Measurements from ENCODE around the gene KRT77.

DNA sequence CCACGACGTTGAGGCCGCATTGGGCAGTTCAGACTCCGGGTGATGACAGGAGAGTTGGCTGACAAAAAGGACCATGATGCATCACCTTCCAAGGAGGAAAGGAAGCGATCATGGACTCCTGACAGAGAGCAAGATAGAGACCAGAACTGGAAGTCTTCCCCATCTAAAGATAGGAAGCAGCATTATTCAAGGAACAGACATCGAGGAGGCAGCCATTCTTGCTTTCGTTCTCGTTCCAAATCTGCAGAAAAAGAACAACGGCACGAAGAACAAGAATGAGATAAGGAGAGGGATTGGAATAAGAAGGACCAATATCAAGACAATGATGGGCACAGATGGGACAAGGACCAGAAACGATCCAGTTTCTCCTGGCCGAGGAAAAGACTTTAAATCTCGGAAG lies 27.1 kb upstream of the KRT77 start:
- TF ChIP-seq, protein P1, sequence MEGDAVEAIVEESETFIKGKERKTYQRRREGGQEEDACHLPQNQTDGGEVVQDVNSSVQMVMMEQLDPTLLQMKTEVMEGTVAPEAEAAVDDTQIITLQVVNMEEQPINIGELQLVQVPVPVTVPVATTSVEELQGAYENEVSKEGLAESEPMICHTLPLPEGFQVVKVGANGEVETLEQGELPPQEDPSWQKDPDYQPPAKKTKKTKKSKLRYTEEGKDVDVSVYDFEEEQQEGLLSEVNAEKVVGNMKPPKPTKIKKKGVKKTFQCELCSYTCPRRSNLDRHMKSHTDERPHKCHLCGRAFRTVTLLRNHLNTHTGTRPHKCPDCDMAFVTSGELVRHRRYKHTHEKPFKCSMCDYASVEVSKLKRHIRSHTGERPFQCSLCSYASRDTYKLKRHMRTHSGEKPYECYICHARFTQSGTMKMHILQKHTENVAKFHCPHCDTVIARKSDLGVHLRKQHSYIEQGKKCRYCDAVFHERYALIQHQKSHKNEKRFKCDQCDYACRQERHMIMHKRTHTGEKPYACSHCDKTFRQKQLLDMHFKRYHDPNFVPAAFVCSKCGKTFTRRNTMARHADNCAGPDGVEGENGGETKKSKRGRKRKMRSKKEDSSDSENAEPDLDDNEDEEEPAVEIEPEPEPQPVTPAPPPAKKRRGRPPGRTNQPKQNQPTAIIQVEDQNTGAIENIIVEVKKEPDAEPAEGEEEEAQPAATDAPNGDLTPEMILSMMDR (conservative IDR thresholded peaks at IDR 0.05), result no peak
- TF ChIP-seq ZFX (IDR thresholded peaks at IDR 0.05), result no peak
